HG03354 (cell line): ENCODE measurements around the gene BCL11A.

ENCODE experiments used
- ATAC-seq: cut with Tn5 transposase; IDR thresholded peaks from one replicate; pipeline ENCODE4 v1.9.1; 2021; ENCODE audit warnings: mild to moderate bottlenecking; ENCODE audit not compliant: unreplicated experiment, poor library complexity, severe bottlenecking

Gene BCL11A

DNA sequence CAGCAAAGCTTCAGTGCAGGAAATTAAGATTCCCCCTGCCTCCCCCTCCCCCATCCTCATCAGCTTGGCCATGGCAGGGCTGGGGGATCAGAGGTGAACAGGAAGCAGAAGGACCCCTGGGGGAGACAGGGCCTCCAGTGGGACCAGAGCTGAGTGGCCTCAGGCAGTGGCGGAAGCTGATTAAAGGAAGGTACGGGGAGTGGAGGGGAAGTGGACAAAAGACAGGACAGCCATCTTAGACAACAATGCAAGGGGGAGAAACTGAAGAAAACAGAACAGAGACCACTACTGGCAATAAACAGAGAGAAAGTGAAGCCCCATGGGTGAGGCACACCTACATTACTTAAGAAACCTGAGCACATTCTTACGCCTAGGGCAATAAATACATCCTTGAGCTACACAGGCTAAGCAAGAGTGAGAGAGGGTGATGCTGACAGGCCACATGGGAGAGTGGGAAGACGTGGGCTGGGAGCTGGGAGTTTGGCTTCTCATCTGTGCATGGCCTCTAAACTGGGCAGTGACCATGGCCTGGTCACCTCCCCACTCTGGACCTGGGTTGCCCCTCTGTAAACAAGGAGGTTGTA is 59.6 kb downstream of the BCL11A start:
- ATAC-seq, result no peak

DNA sequence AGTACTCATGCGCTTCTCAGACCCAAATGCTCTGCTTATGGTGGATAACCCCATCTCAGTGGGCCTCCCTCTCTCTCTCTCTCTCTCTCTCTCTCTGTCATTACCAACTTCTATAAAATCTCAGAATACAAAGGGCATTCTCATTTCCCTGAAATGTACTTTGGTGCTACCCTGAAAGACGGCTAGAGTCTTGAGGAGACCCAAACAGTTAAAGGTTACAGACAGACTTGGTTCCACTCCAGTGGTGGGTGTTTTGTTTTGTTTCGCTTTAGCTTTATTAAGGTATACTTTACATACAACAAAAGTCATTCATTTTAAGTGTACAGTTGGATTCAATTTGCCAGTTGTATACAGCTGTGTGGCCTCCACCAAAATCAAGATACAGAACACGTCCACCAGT is 60.9 kb downstream of the BCL11A start:
- no peak for ATAC-seq

DNA sequence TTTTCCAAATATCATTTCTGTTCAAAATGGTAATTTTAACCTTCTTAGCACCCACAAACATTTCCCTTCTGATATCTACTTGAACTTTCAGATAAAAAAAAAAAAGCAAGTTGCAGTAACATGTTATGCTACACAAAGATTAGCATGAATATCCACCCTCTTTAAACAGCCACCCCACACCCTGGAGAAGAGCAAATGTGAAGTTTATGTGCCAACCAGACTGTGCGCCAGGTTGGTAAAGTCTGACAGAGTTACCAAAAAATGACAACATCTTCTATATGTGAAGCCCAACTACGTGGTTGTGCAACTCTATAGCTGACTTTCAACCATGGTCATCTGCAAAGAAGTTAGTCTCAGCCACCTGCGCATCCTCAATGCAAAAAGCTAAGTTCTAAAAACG is 62.6 kb downstream of the BCL11A start:
- no peak for ATAC-seq

DNA sequence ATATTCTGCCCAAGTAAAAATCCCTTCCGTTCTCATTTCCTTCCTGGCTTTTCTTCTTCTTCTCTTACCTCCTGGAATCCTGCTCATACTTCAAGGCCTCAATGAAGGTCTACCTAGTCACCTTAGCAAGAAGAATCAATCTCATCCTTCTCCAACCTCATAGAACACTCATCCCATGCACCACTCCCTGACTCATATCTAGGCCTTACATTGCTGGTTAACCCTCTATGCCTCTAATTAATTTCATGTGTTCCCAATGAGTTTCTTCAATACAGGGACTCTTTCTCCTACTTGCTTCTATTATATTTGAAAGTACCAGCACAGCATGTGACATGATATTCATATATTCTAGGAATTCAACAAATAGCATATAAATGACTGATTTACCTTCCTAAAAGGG is 63.0 kb downstream of the BCL11A start:
- no peak for ATAC-seq

DNA sequence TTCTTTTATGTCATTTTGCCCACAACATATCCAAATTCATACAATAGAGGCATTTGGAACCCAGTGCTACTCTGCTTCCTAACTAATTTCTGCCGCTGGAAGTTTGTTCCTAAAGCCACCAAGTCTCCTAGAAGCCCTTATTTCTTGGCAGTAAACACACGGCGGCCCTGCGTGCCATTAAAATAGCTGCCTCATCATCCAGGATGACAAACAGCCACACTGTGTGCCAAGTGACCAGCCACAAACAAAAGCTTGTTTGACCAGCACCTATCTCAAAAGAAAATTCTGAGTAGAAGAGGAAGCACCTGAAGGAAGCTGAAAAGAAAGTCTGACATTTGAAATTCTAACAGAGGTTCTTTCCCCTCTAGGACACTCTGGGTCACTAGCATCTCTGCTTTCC is 64.2 kb downstream of the BCL11A start:
- ATAC-seq, result no peak

DNA sequence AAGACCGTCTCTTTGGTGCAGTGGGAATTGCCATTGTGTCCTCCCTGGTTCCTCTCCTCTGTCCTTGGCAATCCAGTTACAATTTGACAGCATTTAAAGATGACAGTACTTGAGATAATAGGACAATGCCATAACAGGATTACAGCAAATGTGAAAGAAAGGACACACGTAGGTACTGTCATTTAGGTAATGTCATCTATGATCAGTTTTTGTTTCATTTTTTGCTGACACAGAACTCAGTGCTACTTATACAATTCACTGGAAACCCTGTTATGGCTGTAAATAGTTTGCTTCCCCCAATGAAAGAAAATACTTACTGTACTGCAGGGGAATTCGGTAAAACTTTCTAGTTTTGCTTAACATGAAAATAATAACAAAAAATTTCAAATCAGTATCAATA is 65.2 kb downstream of the BCL11A start:
- ATAC-seq, result peak; percentile 63

GRCh38 chr2:60487174-60487573 is 66.3 kb downstream of the BCL11A start:
- ATAC-seq, result no peak

GRCh38 chr2:60486551-60486950 is 66.9 kb downstream of the BCL11A start:
- no peak for ATAC-seq

- no peak for ATAC-seq
These were observed 67.4 kb downstream of the BCL11A start for GRCh38 chr2:60486067-60486466.

GRCh38 chr2:60485550-60485949 is 67.9 kb downstream of the BCL11A start:
- no peak for ATAC-seq

DNA sequence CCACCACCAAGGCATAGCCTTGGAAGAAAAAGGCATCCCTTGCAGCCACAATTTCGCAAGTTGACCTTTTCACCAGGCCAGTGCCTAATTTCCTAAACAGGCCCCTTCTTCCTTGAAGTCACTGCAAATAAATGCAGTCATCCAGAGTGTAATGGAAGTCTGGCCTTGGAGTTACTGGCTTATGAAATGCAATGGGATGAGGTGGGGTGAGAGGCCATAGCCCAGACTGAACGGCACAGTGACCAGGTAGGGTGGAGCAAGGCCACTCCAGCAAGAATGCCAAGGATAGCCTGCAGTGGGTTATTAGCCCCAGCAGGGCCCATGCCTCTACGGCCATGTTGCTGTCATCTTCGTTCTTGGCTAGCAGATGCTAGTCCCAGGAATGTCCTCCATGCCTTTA is 68.4 kb downstream of the BCL11A start:
- no peak for ATAC-seq

DNA sequence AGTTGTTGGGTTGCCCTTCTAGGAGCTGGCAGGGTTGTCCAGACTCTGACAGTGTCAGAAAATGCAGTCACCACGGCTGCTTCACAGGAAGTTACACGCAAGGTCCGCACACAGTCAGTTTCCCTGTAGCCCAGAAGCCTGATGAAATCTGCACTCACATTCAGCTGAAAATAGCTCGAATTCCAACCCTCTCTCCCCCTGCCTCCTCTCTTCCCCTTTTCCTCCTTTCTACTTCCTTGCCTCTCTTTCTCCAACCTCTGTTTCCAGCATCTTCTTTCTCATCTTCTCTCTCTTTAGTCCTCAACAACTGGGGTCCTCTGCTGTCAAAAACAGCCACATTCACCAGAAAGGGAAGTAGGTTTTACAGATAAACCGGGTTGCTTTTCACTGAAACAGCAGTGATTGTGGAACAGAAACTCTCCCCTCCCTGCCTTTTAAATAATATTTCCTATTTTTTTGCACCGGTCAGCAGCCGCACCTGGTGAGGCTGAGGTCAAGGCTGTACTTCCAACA is 69.3 kb downstream of the BCL11A start:
- ATAC-seq, result peak; percentile 29

DNA sequence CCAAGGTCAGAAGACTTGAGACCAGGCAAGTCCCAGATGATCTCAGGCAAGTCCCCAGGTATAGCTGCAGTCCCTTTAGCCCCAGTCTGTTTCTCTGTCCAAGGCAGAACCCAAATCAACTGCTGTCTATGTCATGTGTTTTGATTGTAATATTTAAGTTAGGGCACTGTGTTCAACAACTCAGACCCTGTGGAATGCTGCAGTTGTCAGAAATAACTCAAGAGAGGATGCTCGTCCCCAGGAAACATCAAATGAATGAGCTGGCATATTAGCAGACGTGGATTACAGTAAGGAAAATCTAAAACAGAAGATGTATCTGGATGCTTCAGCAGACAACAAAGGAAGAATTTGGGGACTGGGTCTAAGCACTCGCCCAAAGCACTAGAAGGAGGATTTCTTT is 70.1 kb downstream of the BCL11A start:
- ATAC-seq, result no peak

GRCh38 chr2:60482222-60482621 is 71.2 kb downstream of the BCL11A start:
- ATAC-seq, result no peak

DNA sequence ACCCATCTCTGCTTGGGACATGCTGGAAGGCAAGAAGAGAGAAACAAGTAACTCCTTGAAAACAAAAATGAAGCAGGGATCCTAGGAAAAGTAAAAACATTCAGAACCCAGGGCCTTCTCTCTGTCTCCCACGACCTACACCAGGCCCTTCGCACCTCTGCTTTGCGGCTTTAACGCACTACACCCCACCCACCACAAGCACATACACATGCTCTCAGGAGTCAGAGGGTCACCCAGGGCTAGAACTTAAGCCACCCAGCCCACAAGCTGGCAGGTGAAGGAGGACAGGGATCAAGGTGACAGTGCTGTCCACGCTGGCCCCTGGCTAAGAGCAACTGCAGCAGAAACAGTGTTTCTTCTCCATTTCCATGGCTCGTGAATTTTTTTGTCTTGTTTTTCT is 72.2 kb downstream of the BCL11A start:
- no peak for ATAC-seq

DNA sequence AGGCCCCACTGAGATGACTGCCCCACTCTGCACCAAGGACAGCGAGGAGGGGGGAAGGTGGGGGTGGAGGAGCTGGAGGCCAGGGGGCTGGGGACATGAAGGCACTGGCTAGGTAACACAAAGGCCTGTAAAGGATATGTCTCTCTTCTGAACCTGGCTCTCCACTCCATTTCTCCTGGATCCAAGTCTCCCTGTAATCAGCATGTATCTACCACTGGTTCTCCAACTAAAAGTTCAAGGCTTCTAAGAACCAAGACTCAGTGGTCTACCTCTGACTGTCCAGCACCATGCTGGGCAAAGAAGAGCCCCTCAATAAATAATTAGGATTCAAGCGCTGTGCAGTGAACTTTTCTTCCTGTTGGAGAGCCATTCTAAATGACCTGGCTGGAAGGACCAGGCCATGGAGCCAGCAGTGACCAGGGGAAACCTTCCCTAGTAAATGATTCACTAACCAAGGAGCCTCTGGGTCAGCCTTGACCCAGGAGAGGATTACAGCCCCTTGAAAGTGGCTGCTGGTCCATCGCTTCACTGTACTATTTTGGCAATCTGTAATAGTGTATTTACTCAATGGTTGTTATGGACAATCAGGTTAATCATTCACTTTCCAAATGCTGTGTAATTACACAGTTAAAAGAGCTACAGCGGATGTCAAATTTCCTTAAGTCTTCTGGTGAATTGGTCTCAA is 73.2 kb downstream of the BCL11A start:
- peak; percentile 63 for ATAC-seq

GRCh38 chr2:60479226-60480088 is 74.0 kb downstream of the BCL11A start:
- ATAC-seq, result no peak

DNA sequence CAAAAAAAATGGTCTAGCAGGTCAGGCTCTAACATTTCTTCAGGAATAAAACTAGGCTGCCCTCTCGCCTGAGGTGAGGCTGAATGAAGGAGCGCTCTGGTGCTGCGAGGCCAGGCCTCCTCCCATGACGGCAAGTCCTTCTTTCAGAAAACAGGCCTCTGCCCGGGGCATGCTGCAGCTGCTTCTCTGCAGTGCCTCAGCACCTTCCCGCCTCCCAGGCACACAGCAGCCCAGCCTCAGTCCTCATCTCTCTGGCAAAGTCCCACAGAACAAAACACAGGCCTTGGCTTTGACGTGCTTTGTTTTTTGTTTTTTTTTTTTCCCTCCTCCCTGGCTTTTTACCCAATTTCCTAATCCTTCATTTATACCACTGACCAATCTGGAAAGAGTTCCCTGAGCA is 74.8 kb downstream of the BCL11A start:
- no peak for ATAC-seq

DNA sequence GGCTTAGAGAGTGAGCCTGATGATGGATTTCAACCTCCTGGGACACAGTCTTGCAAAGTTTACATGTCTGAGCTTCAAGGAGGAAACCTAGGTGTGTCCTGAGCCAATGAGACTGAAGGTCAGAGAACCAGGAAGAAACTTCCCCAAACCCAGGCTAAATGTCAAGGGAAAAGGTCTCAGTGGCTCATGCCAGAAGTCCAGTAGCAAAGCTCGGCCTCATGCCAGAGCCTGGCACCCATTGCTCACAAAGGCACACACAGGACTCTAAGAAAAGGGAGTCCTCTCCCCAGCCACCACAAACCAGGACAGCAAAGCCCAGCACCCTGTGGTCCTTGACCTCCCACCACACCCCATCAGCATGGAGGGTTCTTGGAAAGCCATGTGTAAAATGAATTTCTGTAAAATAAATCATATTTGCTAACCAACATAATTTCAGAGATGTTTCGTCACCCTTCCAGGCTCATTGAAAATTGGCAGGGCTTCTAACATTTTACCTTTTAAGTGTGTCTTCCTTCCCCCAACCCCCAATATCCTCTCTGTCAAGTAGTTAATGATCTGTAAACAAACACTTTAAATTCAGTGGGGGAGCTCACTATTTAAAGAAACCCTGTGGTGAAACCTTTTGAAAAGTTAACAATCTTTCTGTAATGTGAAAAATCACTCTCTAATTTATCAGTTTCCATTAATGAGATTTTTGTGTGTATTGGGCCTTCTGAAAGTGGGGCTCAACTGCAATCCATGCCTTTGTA is 77.1 kb downstream of the BCL11A start:
- no peak for ATAC-seq
